ENCODE data around the gene SPECC1L. TPM values are rescaled to one million over a fixed set of nuclear protein-coding genes. Genes with fewer than 3 reads are reported as not detected.

SPECC1L gene
- total RNA-seq, 2 donors from 2014 or later, result 23.1 to 26.0 TPM

- no peaks in the 10 kb centered on the region for H3K27me3 ChIP-seq
- no peak overlapping the region for H3K27ac ChIP-seq
Measured at GRCh38 chr22:24414984-24415945, 144.6 kb downstream of the SPECC1L start.

GRCh38 chr22:24416095-24416494, 145.5 kb downstream of the SPECC1L start:
- no peak overlapping the region for H3K4me3 ChIP-seq
- peaks cover 0 to 7% of the 10 kb centered on the region in 2 donors for H3K36me3 ChIP-seq (replicated peaks in 1 of 2; ENCODE audit: insufficient read depth in 1 of 2, low read depth in 2 of 2)
- 95 to 96% methylated on average over 8 of the region's 8 CpGs for WGBS, 2 donors
- H3K9me3 ChIP-seq, result no peaks in the 10 kb centered on the region
- no peak for DNase-seq
- H3K27me3 ChIP-seq, result no peaks in the 10 kb centered on the region
- H3K4me1 ChIP-seq, result no peaks in the 10 kb centered on the region
- H3K27ac ChIP-seq, result no peak overlapping the region
- intact Hi-C loops (cut with DNase I), result no loop called here
- TF ChIP-seq CTCF (IDR thresholded peaks at IDR 0.05), result no peak
- no peak for TF ChIP-seq POLR2A (IDR thresholded peaks at IDR 0.05)
- ATAC-seq, result no peak

More at GRCh38 chr22:24414984-24415945, 144.6 kb downstream of the SPECC1L start:
- Histone ChIP-seq H3K9me3 (no peaks in the 10 kb centered on the region), H3K4me3 (no peak overlapping the region), H3K36me3 (replicated peaks in 1 of 2; ENCODE audit: insufficient read depth in 1 of 2, low read depth in 2 of 2) (peaks cover 0 to 7% of the 10 kb centered on the region in 2 donors), H3K4me1 (no peaks in the 10 kb centered on the region)
- ATAC-seq (no peak), DNase-seq (no peak)
- TF ChIP-seq CTCF (IDR thresholded peaks at IDR 0.05) (no peak), POLR2A (IDR thresholded peaks at IDR 0.05) (no peak)
- 89 to 92% methylated on average over 15 to 24 of the region's 26 CpGs for WGBS, 2 donors
- intact Hi-C loops (cut with DNase I), result no loop called here

GRCh38 chr22:24416611-24417010, 146.0 kb downstream of the SPECC1L start:
- TF ChIP-seq POLR2A (IDR thresholded peaks at IDR 0.05), result no peak
- no peak for TF ChIP-seq CTCF (IDR thresholded peaks at IDR 0.05)
- H3K27ac ChIP-seq, result no peak overlapping the region
- peaks cover 0 to 7% of the 10 kb centered on the region in 2 donors for H3K36me3 ChIP-seq (replicated peaks in 1 of 2; ENCODE audit: insufficient read depth in 1 of 2, low read depth in 2 of 2)
- 92 to 93% methylated on average over 5 of the region's 6 CpGs for WGBS, 2 donors
- no peak overlapping the region for H3K4me3 ChIP-seq
- H3K4me1 ChIP-seq, result no peaks in the 10 kb centered on the region
- H3K9me3 ChIP-seq, result no peaks in the 10 kb centered on the region
- DNase-seq, result no peak
- no peak for ATAC-seq
- no peaks in the 10 kb centered on the region for H3K27me3 ChIP-seq
- intact Hi-C loops (cut with DNase I), result no loop called here

GRCh38 chr22:24417200-24417599, 146.6 kb downstream of the SPECC1L start:
- peaks cover 0 to 7% of the 10 kb centered on the region in 2 donors for H3K36me3 ChIP-seq (replicated peaks in 1 of 2; ENCODE audit: insufficient read depth in 1 of 2, low read depth in 2 of 2)

More at GRCh38 chr22:24417200-24417599, 146.6 kb downstream of the SPECC1L start:
- DNase-seq (no peak), ATAC-seq (no peak)
- 88 to 94% methylated on average over 6 to 7 of the region's 7 CpGs for WGBS, 2 donors
- Histone ChIP-seq H3K27me3 (no peaks in the 10 kb centered on the region), H3K9me3 (no peaks in the 10 kb centered on the region), H3K4me1 (no peaks in the 10 kb centered on the region), H3K4me3 (no peak overlapping the region), H3K27ac (no peak overlapping the region)
- intact Hi-C loops (cut with DNase I), result no loop called here
- no peak for TF ChIP-seq CTCF (IDR thresholded peaks at IDR 0.05)
- no peak for TF ChIP-seq POLR2A (IDR thresholded peaks at IDR 0.05)

All from body of pancreas (tissue), 4 donors.